GM12878 (cell line): ENCODE results near the gene VSIG8. TPM values are rescaled to one million over a fixed set of nuclear protein-coding genes. Genes with fewer than 3 reads are reported as not detected.

Source experiments
- ATAC-seq: fragments of 200-7000 bp; cut with Tn5 transposase; 3 replicates; pipeline ENCODE4 v1.9.1; 2020; ENCODE audit warnings: mild to moderate bottlenecking, moderate library complexity
- BruUV-seq: library from RNA; stranded (reverse); fragments of 400-500 nt; replicated peaks from 2 replicates; lab custom pipeline; 2021; lab: Mats Ljungman, UMichigan
- CTCF ChIA-PET: fragments of 300-600 bp; sonication (Branson Sonifier 250); formaldehyde crosslinking; extraction: SDS; loops from one replicate; lab custom pipeline; 2021; ENCODE audit warnings: inconsistent platforms; lab: Yijun Ruan, JAX
- POLR2A ChIA-PET: fragments of 350-600 bp; formaldehyde crosslinking; extraction: SDS; loops from one replicate; lab custom pipeline; 2021; ENCODE audit warnings: inconsistent platforms; lab: Charles Lee
- RAD21 ChIA-PET: fragments of 300-600 bp; sonication (Branson Sonifier 250); formaldehyde crosslinking; loops from one replicate; lab custom pipeline; 2023; ENCODE audit warnings: antibody characterized with exemption; ENCODE audit not compliant: unreplicated experiment; lab: Charles Lee
- SMC1A ChIA-PET: fragments of 300-600 bp; sonication (Branson Sonifier 250); formaldehyde crosslinking; loops from one replicate; lab custom pipeline; 2023; ENCODE audit not compliant: unreplicated experiment, uncharacterized antibody; lab: Charles Lee
- DNase-seq: peaks from one replicate; pipeline ENCODE4 v3.0.0-alpha.2; 2011; ENCODE audit warnings: low read depth, low spot score
- FAIRE-seq: peaks from 3 replicates; lab custom pipeline; 2011; peaks lifted over from hg19 to GRCh38; lab: Jason Lieb, UNC
- H2AFZ ChIP-seq: 2 replicates; pipeline ENCODE4 v1.6.0; 2011; ENCODE audit warnings: low read depth, low read length, control low read depth; ENCODE audit not compliant: control insufficient read depth
- H3K27ac ChIP-seq: 2 replicates; pipeline ENCODE4 v1.5.1; 2011; ENCODE audit warnings: control low read depth; ENCODE audit not compliant: control insufficient read depth, insufficient read depth
- H3K27me3 ChIP-seq, 2 experiments: replicated peaks in 1 of 2; 2 replicates each; pipeline versions ENCODE4 v1.6.0 to v1.6.1; 2011; ENCODE audit warnings: low read length in 1 of 2; ENCODE audit not compliant: control insufficient read depth in 2 of 2, insufficient read depth in 2 of 2
- H3K36me3 ChIP-seq, 2 experiments: 2 replicates each; pipeline ENCODE4 v1.5.1; 2011; ENCODE audit warnings: low read length in 1 of 2; ENCODE audit not compliant: control insufficient read depth in 2 of 2, insufficient read depth in 2 of 2
- H3K4me1 ChIP-seq: 2 replicates; pipeline ENCODE4 v1.6.1; 2011; ENCODE audit warnings: mild to moderate bottlenecking, low read length, moderate library complexity, mixed read lengths; ENCODE audit not compliant: control insufficient read depth, insufficient read depth
- H3K4me2 ChIP-seq: 2 replicates; pipeline ENCODE4 v1.6.0; 2011; ENCODE audit warnings: control low read depth; ENCODE audit not compliant: control insufficient read depth, insufficient read depth
- H3K4me3 ChIP-seq: fragments of 200-600 bp; sonication (generic); 2 replicates; pipeline ENCODE4 v1.5.1; 2016
- H3K79me2 ChIP-seq: 2 replicates; pipeline ENCODE4 v1.6.0; 2011; ENCODE audit warnings: low read length; ENCODE audit not compliant: control insufficient read depth, insufficient read depth
- H3K9ac ChIP-seq: 2 replicates; pipeline ENCODE4 v1.8.0; 2011; ENCODE audit warnings: low read length, control low read depth, mixed read lengths; ENCODE audit not compliant: control insufficient read depth, insufficient read depth
- H3K9me3 ChIP-seq: replicated peaks from 3 replicates; pipeline ENCODE4 v1.5.1; 2011; ENCODE audit warnings: mild to moderate bottlenecking, low read length; ENCODE audit not compliant: control insufficient read depth, insufficient read depth
- H4K20me1 ChIP-seq: 2 replicates; pipeline ENCODE4 v1.6.0; 2011; ENCODE audit not compliant: control insufficient read depth, insufficient read depth
- BHLHE40 ChIP-seq, 2 experiments: fragments of 450-650 bp in 1 of 2; IDR thresholded peaks; 2 replicates each; pipeline ENCODE4 v1.6.1; 2011 to 2017; ENCODE audit warnings: low read depth in 2 of 2, borderline replicate concordance in 1 of 2, improper control_type of control experiment in 1 of 2, low read length in 1 of 2, mild to moderate bottlenecking in 1 of 2
- DPF2 ChIP-seq: fragments of 450-650 bp; IDR thresholded peaks from 2 replicates; pipeline ENCODE4 v1.6.1; 2017; ENCODE audit warnings: mild to moderate bottlenecking
- EED ChIP-seq: sonication (generic); IDR thresholded peaks from 2 replicates; pipeline ENCODE4 v1.6.1; 2016; ENCODE audit warnings: antibody characterized with exemption, low read depth
- ETV6 ChIP-seq, 2 experiments: fragments of 450-650 bp in 1 of 2; IDR thresholded peaks in 1 of 2; conservative IDR thresholded peaks in 1 of 2; 2 replicates each; pipeline ENCODE4 v1.6.1; 2014; ENCODE audit warnings: antibody characterized with exemption in 1 of 2, borderline replicate concordance in 1 of 2, low read depth in 1 of 2, mild to moderate bottlenecking in 1 of 2, moderate library complexity in 1 of 2
- IKZF1 ChIP-seq: fragments of 450-650 bp; conservative IDR thresholded peaks from 2 replicates; pipeline ENCODE4 v1.6.1; 2017; ENCODE audit warnings: antibody characterized with exemption, mild to moderate bottlenecking
- IKZF2 ChIP-seq, 2 experiments: fragments of 450-650 bp; IDR thresholded peaks; 2 replicates each; pipeline ENCODE4 v1.6.1; 2017; ENCODE audit warnings: mild to moderate bottlenecking in 2 of 2, moderate library complexity in 2 of 2
- KDM1A ChIP-seq: fragments of 200-600 bp; sonication (generic); IDR thresholded peaks from 2 replicates; pipeline ENCODE4 v1.6.1; 2016; ENCODE audit warnings: borderline replicate concordance
- MXI1 ChIP-seq: fragments of 150-350 bp; IDR thresholded peaks from 2 replicates; pipeline ENCODE4 v1.6.1; 2011; ENCODE audit warnings: low read depth, mild to moderate bottlenecking, inconsistent platforms, low read length, improper control_type of control experiment
- RAD51 ChIP-seq: fragments of 450-650 bp; IDR thresholded peaks from 2 replicates; pipeline ENCODE4 v1.6.1; 2016; ENCODE audit warnings: moderate library complexity, mild to moderate bottlenecking, inconsistent platforms
- SREBF2 ChIP-seq: IDR thresholded peaks from 2 replicates; pipeline ENCODE4 v1.6.1; 2012; ENCODE audit warnings: mild to moderate bottlenecking, low read length
- whole genome bisulfite sequencing: methylation state at CpG from one replicate; pipeline ENCODE4 v1.1.6; 2016; ENCODE audit warnings: low lambda C conversion rate; ENCODE audit not compliant: insufficient replicate concordance, insufficient coverage; ENCODE audit errors: missing lambda C conversion rate; 5-methylcytosine and 5-hydroxymethylcytosine counted together
- in situ Hi-C: fragments of 300-500 bp; cut with MboI; formaldehyde crosslinking; loops from 9 replicates; pipeline ENCODE4 v1.14.3; 2018; ENCODE audit warnings: mixed read lengths
- intact Hi-C: fragments of 100-400 bp; cut with micrococcal nuclease; formaldehyde crosslinking; loops from one replicate; pipeline ENCODE4 v1.14.2; 2022; ENCODE audit not compliant: unreplicated experiment
- polyA plus RNA-seq, 11 experiments: library from polyadenylated mRNA; depleted of rRNA in 4 of 11; unstranded in 6 of 11; stranded (reverse) in 5 of 11; fragments of >200 nt; fragmentation: Nextera tagmentation in 4 of 11; fragmentation: Illumina TruSeq in 1 of 11; extraction: Ambion mirVana in 4 of 11; extraction: Trizol in 1 of 11; gene quantifications; 1 replicate in 1 of 11; 2 replicates in 10 of 11; pipeline versions ENCODE4 v1.2.1 to v1.2.3, GENCODE V29; 2011 to 2016; ENCODE audit warnings: inconsistent platforms in 2 of 11, missing spikeins in 2 of 11, low read depth in 1 of 11
- total RNA-seq, 4 experiments: library from RNA; depleted of rRNA in 3 of 4; stranded (reverse); fragments of >200 nt in 3 of 4; fragmentation: Illumina TruSeq in 1 of 4; extraction: Trizol in 1 of 4; gene quantifications; 2 replicates each; pipeline versions ENCODE4 v1.2.1 to v1.2.3, GENCODE V29; 2013 to 2021
- TF ChIP-seq, protein P1 (sequence below): fragments of 450-650 bp; IDR thresholded peaks from 2 replicates; pipeline ENCODE4 v1.6.1; 2017; ENCODE audit warnings: mild to moderate bottlenecking, moderate library complexity
- TF ChIP-seq, protein P2 (sequence below): fragments of 150-350 bp; IDR thresholded peaks from 2 replicates; pipeline ENCODE4 v1.6.1; 2016; ENCODE audit warnings: low read depth, low read length

The VSIG8 gene
- total and polyA plus RNA-seq, 10 of the 15 experiments (the other 5 are each of a cell fraction or from before 2014, with no cell fraction given): not detected

DNA sequence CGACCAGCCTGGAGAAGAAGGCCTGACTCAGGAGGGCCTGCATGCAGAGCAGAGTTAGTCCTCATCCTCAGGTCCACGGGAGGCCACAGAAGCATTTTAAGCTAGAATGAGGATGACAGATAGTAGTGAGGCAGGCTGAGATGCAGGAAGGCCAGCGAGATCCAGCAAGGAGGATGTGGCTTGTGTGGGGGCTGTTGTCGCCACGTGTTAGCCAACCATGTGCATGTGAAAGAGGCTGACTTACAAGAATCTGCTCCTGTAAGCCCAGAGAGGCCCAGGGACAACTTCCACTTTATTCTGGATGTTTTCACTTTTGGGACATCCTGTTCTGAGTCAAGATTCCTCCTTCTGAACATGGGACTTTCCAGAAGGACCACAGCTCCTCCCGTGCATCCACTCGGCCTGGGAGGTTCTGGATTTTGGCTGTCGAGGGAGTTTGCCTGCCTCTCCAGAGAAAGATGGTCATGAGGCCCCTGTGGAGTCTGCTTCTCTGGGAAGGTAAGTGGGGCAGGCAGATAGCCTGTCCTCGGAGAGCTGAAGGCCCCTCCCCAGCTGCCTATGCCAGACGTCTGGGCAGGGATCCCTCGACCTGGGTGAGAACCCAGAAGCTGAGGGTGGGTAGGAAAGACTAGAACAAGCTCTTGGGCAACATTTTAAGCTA, 35.9 kb downstream of the VSIG8 start, which contains the start of gene SLAMF8:
Gene SLAMF8 (plus strand): TSS at position 433 of the 661 bp plus-strand sequence. CDS start 26 bp downstream, at position 459.
- intact Hi-C loops (loop anchor here (2.0 to 5.0 kb wide), 2 partner anchors 44 to 64 kb away; partner anchors contain the start of gene DUSP23), in situ Hi-C loops (no loop called here)
- peak; percentile 33 for DNase-seq
- Histone ChIP-seq H3K9me3 (peaks cover 2% of the 10 kb centered on the region; the same call in 1 of the 3 replicates), H3K4me1 (peaks cover 35% of the 10 kb centered on the region), H3K4me2 (peak within 1 kb of the TSS; percentile 30), H4K20me1 (no peaks in the 10 kb centered on the region), H3K79me2 (no peaks in the 10 kb centered on the region), H3K36me3 (no peaks in the 10 kb centered on the region), H2AFZ (no peak within 1 kb of the TSS), H3K27me3 (peaks cover 0 to 4% of the 10 kb centered on the region in 2 experiments; a peak in 1 of 4 replicates), H3K9ac (no peak within 1 kb of the TSS), H3K27ac (0 out of 2 replicates have a peak within 1 kb of the TSS, but pooled peaks have one; percentile 4), H3K4me3 (no peak within 1 kb of the TSS)
- ATAC-seq: peak; percentile 50
- ChIA-PET POLR2A (interaction anchor here (0.9 to 1.0 kb wide), 2 partner anchors 27 to 63 kb away, joined by 3 read pairs; no protein-coding TSS in a partner anchor), RAD21 (interaction anchor here (1.1 to 1.5 kb wide), 2 partner anchors 21 to 64 kb away, joined by 3 read pairs; no protein-coding TSS in a partner anchor), CTCF (interaction anchor here (0.9 to 16.1 kb wide), 4 partner anchors 25 to 183 kb away, joined by 4 to 178 read pairs (median 10); partner anchors contain the start of gene FCRL6), SMC1A (interaction anchor here (1.1 to 3.4 kb wide), 5 partner anchors 13 to 181 kb away, joined by 3 to 21 read pairs (median 5); no protein-coding TSS in a partner anchor)
- 36% methylated on average over 11 of the region's 11 CpGs for WGBS
- FAIRE-seq: peak; percentile 18
- no TSS peak for BruUV-seq
- TF ChIP-seq RAD51 (no peak), IKZF2 (IDR thresholded peaks at IDR 0.05) (peak; percentile 53 to 60), BHLHE40 (IDR thresholded peaks at IDR 0.05; ENCODE audit: borderline replicate concordance in 1 of 2, low read depth in 2 of 2, low read length in 1 of 2) (peak; percentile 45 to 50; a peak in 2 of 4 replicates), EED (no peak), KDM1A (no peak), IKZF1 (peak; percentile 53; the same call in 1 of the 2 replicates), DPF2 (0 out of 2 replicates have a peak, but pooled peaks have one; percentile 27), ETV6 (conservative IDR thresholded peaks at IDR 0.05 in 1 of 2, IDR thresholded peaks at IDR 0.05 in 1 of 2; ENCODE audit: borderline replicate concordance in 1 of 2, low read depth in 1 of 2) (no peak), SREBF2 (no peak), MXI1 (0 out of 2 replicates have a peak, but pooled peaks have one; percentile 21)
- TF ChIP-seq, protein P1, sequence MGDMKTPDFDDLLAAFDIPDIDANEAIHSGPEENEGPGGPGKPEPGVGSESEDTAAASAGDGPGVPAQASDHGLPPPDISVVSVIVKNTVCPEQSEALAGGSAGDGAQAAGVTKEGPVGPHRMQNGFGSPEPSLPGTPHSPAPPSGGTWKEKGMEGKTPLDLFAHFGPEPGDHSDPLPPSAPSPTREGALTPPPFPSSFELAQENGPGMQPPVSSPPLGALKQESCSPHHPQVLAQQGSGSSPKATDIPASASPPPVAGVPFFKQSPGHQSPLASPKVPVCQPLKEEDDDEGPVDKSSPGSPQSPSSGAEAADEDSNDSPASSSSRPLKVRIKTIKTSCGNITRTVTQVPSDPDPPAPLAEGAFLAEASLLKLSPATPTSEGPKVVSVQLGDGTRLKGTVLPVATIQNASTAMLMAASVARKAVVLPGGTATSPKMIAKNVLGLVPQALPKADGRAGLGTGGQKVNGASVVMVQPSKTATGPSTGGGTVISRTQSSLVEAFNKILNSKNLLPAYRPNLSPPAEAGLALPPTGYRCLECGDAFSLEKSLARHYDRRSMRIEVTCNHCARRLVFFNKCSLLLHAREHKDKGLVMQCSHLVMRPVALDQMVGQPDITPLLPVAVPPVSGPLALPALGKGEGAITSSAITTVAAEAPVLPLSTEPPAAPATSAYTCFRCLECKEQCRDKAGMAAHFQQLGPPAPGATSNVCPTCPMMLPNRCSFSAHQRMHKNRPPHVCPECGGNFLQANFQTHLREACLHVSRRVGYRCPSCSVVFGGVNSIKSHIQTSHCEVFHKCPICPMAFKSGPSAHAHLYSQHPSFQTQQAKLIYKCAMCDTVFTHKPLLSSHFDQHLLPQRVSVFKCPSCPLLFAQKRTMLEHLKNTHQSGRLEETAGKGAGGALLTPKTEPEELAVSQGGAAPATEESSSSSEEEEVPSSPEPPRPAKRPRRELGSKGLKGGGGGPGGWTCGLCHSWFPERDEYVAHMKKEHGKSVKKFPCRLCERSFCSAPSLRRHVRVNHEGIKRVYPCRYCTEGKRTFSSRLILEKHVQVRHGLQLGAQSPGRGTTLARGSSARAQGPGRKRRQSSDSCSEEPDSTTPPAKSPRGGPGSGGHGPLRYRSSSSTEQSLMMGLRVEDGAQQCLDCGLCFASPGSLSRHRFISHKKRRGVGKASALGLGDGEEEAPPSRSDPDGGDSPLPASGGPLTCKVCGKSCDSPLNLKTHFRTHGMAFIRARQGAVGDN: peak; percentile 85
- TF ChIP-seq, protein P2, sequence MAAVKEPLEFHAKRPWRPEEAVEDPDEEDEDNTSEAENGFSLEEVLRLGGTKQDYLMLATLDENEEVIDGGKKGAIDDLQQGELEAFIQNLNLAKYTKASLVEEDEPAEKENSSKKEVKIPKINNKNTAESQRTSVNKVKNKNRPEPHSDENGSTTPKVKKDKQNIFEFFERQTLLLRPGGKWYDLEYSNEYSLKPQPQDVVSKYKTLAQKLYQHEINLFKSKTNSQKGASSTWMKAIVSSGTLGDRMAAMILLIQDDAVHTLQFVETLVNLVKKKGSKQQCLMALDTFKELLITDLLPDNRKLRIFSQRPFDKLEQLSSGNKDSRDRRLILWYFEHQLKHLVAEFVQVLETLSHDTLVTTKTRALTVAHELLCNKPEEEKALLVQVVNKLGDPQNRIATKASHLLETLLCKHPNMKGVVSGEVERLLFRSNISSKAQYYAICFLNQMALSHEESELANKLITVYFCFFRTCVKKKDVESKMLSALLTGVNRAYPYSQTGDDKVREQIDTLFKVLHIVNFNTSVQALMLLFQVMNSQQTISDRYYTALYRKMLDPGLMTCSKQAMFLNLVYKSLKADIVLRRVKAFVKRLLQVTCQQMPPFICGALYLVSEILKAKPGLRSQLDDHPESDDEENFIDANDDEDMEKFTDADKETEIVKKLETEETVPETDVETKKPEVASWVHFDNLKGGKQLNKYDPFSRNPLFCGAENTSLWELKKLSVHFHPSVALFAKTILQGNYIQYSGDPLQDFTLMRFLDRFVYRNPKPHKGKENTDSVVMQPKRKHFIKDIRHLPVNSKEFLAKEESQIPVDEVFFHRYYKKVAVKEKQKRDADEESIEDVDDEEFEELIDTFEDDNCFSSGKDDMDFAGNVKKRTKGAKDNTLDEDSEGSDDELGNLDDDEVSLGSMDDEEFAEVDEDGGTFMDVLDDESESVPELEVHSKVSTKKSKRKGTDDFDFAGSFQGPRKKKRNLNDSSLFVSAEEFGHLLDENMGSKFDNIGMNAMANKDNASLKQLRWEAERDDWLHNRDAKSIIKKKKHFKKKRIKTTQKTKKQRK: no peak
